HCT116 (cell line): ENCODE data around the gene FAM193A. TPM values are rescaled to one million over a fixed set of nuclear protein-coding genes. Genes with fewer than 3 reads are reported as not detected.

Experiments used
- ATAC-seq: fragments of 200-7000 bp; cut with Tn5 transposase; 2 replicates; pipeline ENCODE4 v1.9.1; 2020; ENCODE audit warnings: mild to moderate bottlenecking, moderate library complexity
- BruUV-seq: library from RNA; stranded (reverse); fragments of 400-500 nt; replicated peaks from 2 replicates; lab custom pipeline; 2021; lab: Mats Ljungman, UMichigan
- CTCF ChIA-PET: fragments of 300-600 bp; sonication (Branson Sonifier 250); formaldehyde crosslinking; loops from one replicate; lab custom pipeline; 2021; ENCODE audit warnings: antibody characterized with exemption; lab: Charles Lee
- POLR2A ChIA-PET: fragments of 300-600, 350-600 bp; sonication (Branson Sonifier 250); formaldehyde crosslinking; loops from one replicate; lab custom pipeline; 2021; ENCODE audit warnings: antibody characterized with exemption; lab: Charles Lee
- RAD21 ChIA-PET, 2 experiments: fragments of 300-600 bp; sonication (Branson Sonifier 250); formaldehyde crosslinking; loops; one replicate each; lab custom pipeline; 2023; ENCODE audit warnings: low total read pairs in 2 of 2; ENCODE audit not compliant: uncharacterized antibody in 2 of 2, unreplicated experiment in 2 of 2, low non-redundant PET in 1 of 2; lab: Charles Lee
- DNase-seq: peaks from one replicate; pipeline ENCODE4 v3.0.0-alpha.2; 2010; ENCODE audit warnings: low read depth, low spot score
- H2AFZ ChIP-seq: fragments of 200-600 bp; shearing (Covaris generic), sonication (generic); 2 replicates; pipeline ENCODE4 v1.6.1; 2017; ENCODE audit warnings: low read depth, mixed run types, mixed read lengths, antibody characterized with exemption, low read length; ENCODE audit not compliant: poor library complexity, severe bottlenecking
- H3K27ac ChIP-seq: 2 replicates; pipeline ENCODE4 v1.5.1; 2012; ENCODE audit warnings: low read depth, low read length
- H3K27me3 ChIP-seq: fragments of 200-600 bp; sonication (generic); 2 replicates; pipeline ENCODE4 v1.6.1; 2016; ENCODE audit warnings: mixed run types, low read length, mixed read lengths; ENCODE audit not compliant: insufficient read depth
- H3K36me3 ChIP-seq, 2 experiments: fragments of 200-500 bp in 1 of 2; fragments of 200-600 bp in 1 of 2; sonication (Bioruptor generic) in 1 of 2; sonication (generic) in 1 of 2; 2 replicates each; pipeline versions ENCODE4 v1.5.1 to v1.6.1; 2014 to 2016; ENCODE audit warnings: low read length in 2 of 2, inconsistent platforms in 1 of 2, mixed read lengths in 1 of 2, mixed run types in 1 of 2; ENCODE audit not compliant: insufficient read depth in 2 of 2, control insufficient read depth in 1 of 2
- H3K4me1 ChIP-seq, 2 experiments: fragments of 200-600 bp in 1 of 2; sonication (generic) in 1 of 2; 2 replicates each; pipeline versions ENCODE4 v1.5.1 to v1.6.1; 2012 to 2017; ENCODE audit warnings: low read length in 2 of 2, inconsistent platforms in 1 of 2, mild to moderate bottlenecking in 1 of 2, mixed read lengths in 1 of 2, mixed run types in 1 of 2, moderate library complexity in 1 of 2; ENCODE audit not compliant: insufficient read depth in 2 of 2, control insufficient read depth in 1 of 2
- H3K4me2 ChIP-seq: fragments of 200-600 bp; sonication (generic); 2 replicates; pipeline ENCODE4 v1.6.1; 2017; ENCODE audit warnings: mixed run types, low read length, mixed read lengths
- H3K4me3 ChIP-seq, 2 experiments: fragments of 200-600 bp in 1 of 2; sonication (generic) in 1 of 2; replicated peaks in 1 of 2; 2 replicates each; pipeline ENCODE4 v1.5.1; 2011 to 2016; ENCODE audit warnings: low read length in 2 of 2, control low read depth in 1 of 2, low read depth in 1 of 2, mild to moderate bottlenecking in 1 of 2, mixed read lengths in 1 of 2, mixed run types in 1 of 2
- H3K79me2 ChIP-seq: fragments of 200-600 bp; sonication (generic); 2 replicates; pipeline ENCODE4 v1.6.1; 2017; ENCODE audit warnings: mild to moderate bottlenecking, mixed run types, low read length, moderate library complexity, mixed read lengths; ENCODE audit not compliant: insufficient read depth
- H3K9ac ChIP-seq: fragments of 200-600 bp; sonication (generic); 2 replicates; pipeline ENCODE4 v1.6.1; 2016; ENCODE audit warnings: low read length, mixed read lengths
- H3K9me2 ChIP-seq: fragments of 200-600 bp; sonication (generic), shearing (Covaris generic); 2 replicates; pipeline ENCODE4 v1.6.1; 2017; ENCODE audit warnings: mixed run types, mild to moderate bottlenecking, moderate library complexity; ENCODE audit not compliant: insufficient read depth
- H3K9me3 ChIP-seq, 2 experiments: fragments of 200-500 bp in 1 of 2; fragments of 200-600 bp in 1 of 2; sonication (Bioruptor generic) in 1 of 2; sonication (generic) in 1 of 2; 2 replicates each; pipeline ENCODE4 v1.6.1; 2014 to 2017; ENCODE audit warnings: low read length in 2 of 2, mixed read lengths in 2 of 2, inconsistent platforms in 1 of 2, low read depth in 1 of 2, mild to moderate bottlenecking in 1 of 2, mixed run types in 1 of 2, moderate library complexity in 1 of 2; ENCODE audit not compliant: control insufficient read depth in 1 of 2, insufficient read depth in 1 of 2
- H4K20me1 ChIP-seq: fragments of 200-600 bp; sonication (generic), shearing (Covaris generic); 2 replicates; pipeline ENCODE4 v1.6.1; 2017; ENCODE audit warnings: mixed run types, mild to moderate bottlenecking, moderate library complexity; ENCODE audit not compliant: insufficient read depth
- CEBPB ChIP-seq: IDR thresholded peaks from 2 replicates; pipeline ENCODE4 v1.6.1; 2012; ENCODE audit warnings: low read depth
- EZH2 ChIP-seq: fragments of 200-600 bp; sonication (generic); IDR thresholded peaks from 2 replicates; pipeline ENCODE4 v1.6.1; 2017; ENCODE audit warnings: antibody characterized with exemption, mixed run types
- EZH2phosphoT487 ChIP-seq: fragments of 200-600 bp; IDR thresholded peaks from 2 replicates; pipeline ENCODE4 v1.6.1; 2018; ENCODE audit warnings: antibody characterized with exemption, borderline replicate concordance
- POLR2AphosphoS5 ChIP-seq: IDR thresholded peaks from 2 replicates; pipeline ENCODE4 v1.6.1; 2011; ENCODE audit warnings: mild to moderate bottlenecking, low read depth, low read length, moderate library complexity
- RAD21 ChIP-seq: IDR thresholded peaks from 2 replicates; pipeline ENCODE4 v1.6.1; 2012; ENCODE audit warnings: low read depth, mild to moderate bottlenecking
- SIN3A ChIP-seq: IDR thresholded peaks from 2 replicates; pipeline ENCODE4 v1.6.1; 2012; ENCODE audit warnings: low read depth
- SP1 ChIP-seq: IDR thresholded peaks from 2 replicates; pipeline ENCODE4 v1.6.1; 2012; ENCODE audit warnings: low read depth
- SRF ChIP-seq: IDR thresholded peaks from 2 replicates; pipeline ENCODE4 v1.6.1; 2012; ENCODE audit warnings: low read depth
- TCF7L2 ChIP-seq: IDR thresholded peaks from 2 replicates; pipeline ENCODE4 v1.7.0; 2011; ENCODE audit warnings: borderline replicate concordance, inconsistent platforms; ENCODE audit not compliant: insufficient read depth, insufficient read length; ENCODE audit errors: extremely low read depth
- ZFX ChIP-seq: fragments of 450-650 bp; IDR thresholded peaks from 2 replicates; pipeline ENCODE4 v1.6.1; 2017
- intact Hi-C: fragments of 100-400 bp; cut with micrococcal nuclease; formaldehyde crosslinking; loops from 2 replicates; pipeline ENCODE4 v1.10.0; 2022
- total RNA-seq: library from RNA; stranded (reverse); gene quantifications from one replicate; pipeline ENCODE4 v1.2.1, GENCODE V29; 2021; ENCODE audit not compliant: unreplicated experiment
- TF ChIP-seq, protein P1 (sequence below): IDR thresholded peaks from 2 replicates; pipeline ENCODE4 v1.6.1; 2012
- TF ChIP-seq, protein P2 (sequence below): IDR thresholded peaks from 2 replicates; pipeline ENCODE4 v1.6.1; 2012; ENCODE audit warnings: low read depth
- TF ChIP-seq, protein P3 (sequence below): IDR thresholded peaks from 2 replicates; pipeline ENCODE4 v1.6.1; 2011; ENCODE audit warnings: mild to moderate bottlenecking, low read length, moderate library complexity; ENCODE audit not compliant: insufficient replicate concordance; ENCODE audit errors: extremely low read depth
- TF ChIP-seq, protein P4 (sequence below), 3 experiments: fragments of 200-600 bp in 1 of 3; sonication (generic) in 1 of 3; IDR thresholded peaks in 2 of 3; conservative IDR thresholded peaks in 1 of 3; 2 replicates each; pipeline ENCODE4 v1.5.1; 2012 to 2017; ENCODE audit warnings: low read depth in 2 of 3, low read length in 2 of 3, antibody characterized with exemption in 1 of 3, borderline replicate concordance in 1 of 3, control low read depth in 1 of 3, mild to moderate bottlenecking in 1 of 3, mixed read lengths in 1 of 3, mixed run types in 1 of 3, moderate library complexity in 1 of 3; ENCODE audit not compliant: insufficient read depth in 1 of 3
- TF ChIP-seq, protein P5 (sequence below): IDR thresholded peaks from 2 replicates; pipeline ENCODE4 v1.6.1; 2012

Gene FAM193A
- total RNA-seq, 1 experiment from 2014 or later = 15.7 TPM

DNA sequence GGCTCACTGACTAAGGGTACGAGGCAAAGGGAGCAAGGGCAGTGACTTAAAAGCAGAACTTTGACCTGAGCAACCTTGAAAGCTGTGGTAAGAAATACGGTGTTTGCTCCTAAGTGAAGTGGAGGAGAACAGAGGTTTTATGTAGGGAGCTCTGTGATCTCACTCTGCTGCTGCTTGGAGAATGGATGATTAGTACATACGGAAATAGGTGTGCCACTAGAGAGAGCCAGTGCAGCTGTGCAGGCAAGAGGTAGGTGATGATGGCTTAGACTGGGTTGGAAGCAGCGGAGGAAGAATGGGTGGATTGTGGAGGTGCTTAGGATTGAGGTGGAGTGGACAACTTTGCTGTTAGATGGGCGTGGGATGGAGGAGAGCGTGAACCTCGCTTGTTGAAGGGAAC is 85.0 kb downstream of the FAM193A start:
- ATAC-seq = no peak
- peaks cover 4 to 5% of the 10 kb centered on the region in 2 experiments; a peak in 2 of 4 replicates for H3K36me3 ChIP-seq
- peaks cover 8% of the 10 kb centered on the region; the same call in 1 of the 2 replicates for H4K20me1 ChIP-seq

More for the DNA sequence above, 85.0 kb downstream of the FAM193A start:
- H3K4me2 ChIP-seq = no peak overlapping the region
- no peaks in the 10 kb centered on the region for H3K4me1 ChIP-seq
- H3K9ac ChIP-seq = no peak overlapping the region
- no peak overlapping the region for H3K4me3 ChIP-seq
- intact Hi-C loops = no loop called here
- TF ChIP-seq, protein P1, sequence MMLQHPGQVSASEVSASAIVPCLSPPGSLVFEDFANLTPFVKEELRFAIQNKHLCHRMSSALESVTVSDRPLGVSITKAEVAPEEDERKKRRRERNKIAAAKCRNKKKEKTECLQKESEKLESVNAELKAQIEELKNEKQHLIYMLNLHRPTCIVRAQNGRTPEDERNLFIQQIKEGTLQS = no peak
- no peak for TF ChIP-seq SIN3A
- TF ChIP-seq, protein P2, sequence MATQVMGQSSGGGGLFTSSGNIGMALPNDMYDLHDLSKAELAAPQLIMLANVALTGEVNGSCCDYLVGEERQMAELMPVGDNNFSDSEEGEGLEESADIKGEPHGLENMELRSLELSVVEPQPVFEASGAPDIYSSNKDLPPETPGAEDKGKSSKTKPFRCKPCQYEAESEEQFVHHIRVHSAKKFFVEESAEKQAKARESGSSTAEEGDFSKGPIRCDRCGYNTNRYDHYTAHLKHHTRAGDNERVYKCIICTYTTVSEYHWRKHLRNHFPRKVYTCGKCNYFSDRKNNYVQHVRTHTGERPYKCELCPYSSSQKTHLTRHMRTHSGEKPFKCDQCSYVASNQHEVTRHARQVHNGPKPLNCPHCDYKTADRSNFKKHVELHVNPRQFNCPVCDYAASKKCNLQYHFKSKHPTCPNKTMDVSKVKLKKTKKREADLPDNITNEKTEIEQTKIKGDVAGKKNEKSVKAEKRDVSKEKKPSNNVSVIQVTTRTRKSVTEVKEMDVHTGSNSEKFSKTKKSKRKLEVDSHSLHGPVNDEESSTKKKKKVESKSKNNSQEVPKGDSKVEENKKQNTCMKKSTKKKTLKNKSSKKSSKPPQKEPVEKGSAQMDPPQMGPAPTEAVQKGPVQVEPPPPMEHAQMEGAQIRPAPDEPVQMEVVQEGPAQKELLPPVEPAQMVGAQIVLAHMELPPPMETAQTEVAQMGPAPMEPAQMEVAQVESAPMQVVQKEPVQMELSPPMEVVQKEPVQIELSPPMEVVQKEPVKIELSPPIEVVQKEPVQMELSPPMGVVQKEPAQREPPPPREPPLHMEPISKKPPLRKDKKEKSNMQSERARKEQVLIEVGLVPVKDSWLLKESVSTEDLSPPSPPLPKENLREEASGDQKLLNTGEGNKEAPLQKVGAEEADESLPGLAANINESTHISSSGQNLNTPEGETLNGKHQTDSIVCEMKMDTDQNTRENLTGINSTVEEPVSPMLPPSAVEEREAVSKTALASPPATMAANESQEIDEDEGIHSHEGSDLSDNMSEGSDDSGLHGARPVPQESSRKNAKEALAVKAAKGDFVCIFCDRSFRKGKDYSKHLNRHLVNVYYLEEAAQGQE = no peak
- no peak for TF ChIP-seq RAD21
- no peak for TF ChIP-seq SP1
- TF ChIP-seq ZFX = no peak
- TF ChIP-seq, protein P3, sequence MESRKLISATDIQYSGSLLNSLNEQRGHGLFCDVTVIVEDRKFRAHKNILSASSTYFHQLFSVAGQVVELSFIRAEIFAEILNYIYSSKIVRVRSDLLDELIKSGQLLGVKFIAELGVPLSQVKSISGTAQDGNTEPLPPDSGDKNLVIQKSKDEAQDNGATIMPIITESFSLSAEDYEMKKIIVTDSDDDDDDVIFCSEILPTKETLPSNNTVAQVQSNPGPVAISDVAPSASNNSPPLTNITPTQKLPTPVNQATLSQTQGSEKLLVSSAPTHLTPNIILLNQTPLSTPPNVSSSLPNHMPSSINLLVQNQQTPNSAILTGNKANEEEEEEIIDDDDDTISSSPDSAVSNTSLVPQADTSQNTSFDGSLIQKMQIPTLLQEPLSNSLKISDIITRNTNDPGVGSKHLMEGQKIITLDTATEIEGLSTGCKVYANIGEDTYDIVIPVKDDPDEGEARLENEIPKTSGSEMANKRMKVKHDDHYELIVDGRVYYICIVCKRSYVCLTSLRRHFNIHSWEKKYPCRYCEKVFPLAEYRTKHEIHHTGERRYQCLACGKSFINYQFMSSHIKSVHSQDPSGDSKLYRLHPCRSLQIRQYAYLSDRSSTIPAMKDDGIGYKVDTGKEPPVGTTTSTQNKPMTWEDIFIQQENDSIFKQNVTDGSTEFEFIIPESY = no peak
- TF ChIP-seq, protein P4, sequence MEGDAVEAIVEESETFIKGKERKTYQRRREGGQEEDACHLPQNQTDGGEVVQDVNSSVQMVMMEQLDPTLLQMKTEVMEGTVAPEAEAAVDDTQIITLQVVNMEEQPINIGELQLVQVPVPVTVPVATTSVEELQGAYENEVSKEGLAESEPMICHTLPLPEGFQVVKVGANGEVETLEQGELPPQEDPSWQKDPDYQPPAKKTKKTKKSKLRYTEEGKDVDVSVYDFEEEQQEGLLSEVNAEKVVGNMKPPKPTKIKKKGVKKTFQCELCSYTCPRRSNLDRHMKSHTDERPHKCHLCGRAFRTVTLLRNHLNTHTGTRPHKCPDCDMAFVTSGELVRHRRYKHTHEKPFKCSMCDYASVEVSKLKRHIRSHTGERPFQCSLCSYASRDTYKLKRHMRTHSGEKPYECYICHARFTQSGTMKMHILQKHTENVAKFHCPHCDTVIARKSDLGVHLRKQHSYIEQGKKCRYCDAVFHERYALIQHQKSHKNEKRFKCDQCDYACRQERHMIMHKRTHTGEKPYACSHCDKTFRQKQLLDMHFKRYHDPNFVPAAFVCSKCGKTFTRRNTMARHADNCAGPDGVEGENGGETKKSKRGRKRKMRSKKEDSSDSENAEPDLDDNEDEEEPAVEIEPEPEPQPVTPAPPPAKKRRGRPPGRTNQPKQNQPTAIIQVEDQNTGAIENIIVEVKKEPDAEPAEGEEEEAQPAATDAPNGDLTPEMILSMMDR (IDR thresholded peaks at IDR 0.05 in 2 of 3, conservative IDR thresholded peaks at IDR 0.05 in 1 of 3; ENCODE audit: borderline replicate concordance in 1 of 3, insufficient read depth in 1 of 3, low read depth in 2 of 3, low read length in 2 of 3) = no peak
- TF ChIP-seq EZH2 = no peak
- TF ChIP-seq, protein P5, sequence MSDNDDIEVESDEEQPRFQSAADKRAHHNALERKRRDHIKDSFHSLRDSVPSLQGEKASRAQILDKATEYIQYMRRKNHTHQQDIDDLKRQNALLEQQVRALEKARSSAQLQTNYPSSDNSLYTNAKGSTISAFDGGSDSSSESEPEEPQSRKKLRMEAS = no peak
- TF ChIP-seq SRF = no peak
- TF ChIP-seq EZH2phosphoT487 = no peak
- no peak for TF ChIP-seq CEBPB
- TF ChIP-seq TCF7L2 = no peak
- no peak for TF ChIP-seq POLR2AphosphoS5
- TF ChIP-seq, all 23 proteins: peak for 0
- no TSS peak for BruUV-seq
- no peak for DNase-seq
- H3K27ac ChIP-seq = no peak overlapping the region
- POLR2A ChIA-PET = no interaction called here
- no peaks in the 10 kb centered on the region for H3K9me2 ChIP-seq
- H3K79me2 ChIP-seq = peaks cover 80% of the 10 kb centered on the region
- no peaks in the 10 kb centered on the region for H3K9me3 ChIP-seq
- CTCF ChIA-PET = no interaction called here
- RAD21 ChIA-PET = no interaction called here
- no peaks in the 10 kb centered on the region for H3K27me3 ChIP-seq
- no peak overlapping the region for H2AFZ ChIP-seq
